Upper lobe of left lung (tissue), 6 donors: Measurements from ENCODE around the gene AKR1C2. TPM values are rescaled to one million over a fixed set of nuclear protein-coding genes. Genes with fewer than 3 reads are reported as not detected.

ENCODE experiments used
- ATAC-seq, 2 donors: fragments of 200-7000 bp; cut with Tn5 transposase; one replicate each; pipeline ENCODE4 v1.9.1; 2022; ENCODE audit warnings: mild to moderate bottlenecking in 2 of 2, moderate library complexity in 2 of 2; ENCODE audit not compliant: low FRiP score in 2 of 2
- DNase-seq, 2 donors: peaks; one replicate each; pipeline ENCODE4 v3.0.0-alpha.2; 2019 to 2020
- H3K27ac ChIP-seq, 4 donors: fragments of 200-600 bp; sonication (generic); one replicate each; pipeline ENCODE4 v1.5.1; 2016 to 2019
- H3K27me3 ChIP-seq, 4 donors: fragments of 200-600 bp; sonication (generic); one replicate each; pipeline ENCODE4 v1.5.1; 2017 to 2019
- H3K36me3 ChIP-seq, 4 donors: fragments of 200-600 bp; sonication (generic); one replicate each; pipeline ENCODE4 v1.5.1; 2016 to 2019
- H3K4me1 ChIP-seq, 4 donors: fragments of 200-600 bp; sonication (generic); one replicate each; pipeline ENCODE4 v1.5.1; 2018 to 2019
- H3K4me3 ChIP-seq, 4 donors: fragments of 200-600 bp; sonication (generic); one replicate each; pipeline ENCODE4 v1.5.1; 2017 to 2019; ENCODE audit warnings: mild to moderate bottlenecking in 2 of 4, moderate library complexity in 1 of 4
- H3K9me3 ChIP-seq, 4 donors: fragments of 200-600 bp; sonication (generic); one replicate each; pipeline ENCODE4 v1.5.1; 2018 to 2019
- CTCF ChIP-seq, 6 experiments: fragments of 450-650 bp in 4 of 6; fragments of 200-600 bp in 2 of 6; sonication (generic) in 2 of 6; IDR thresholded peaks; one replicate each; pipeline ENCODE4 v1.5.1; 2016 to 2019; ENCODE audit warnings: antibody characterized with exemption in 6 of 6
- EP300 ChIP-seq, 4 donors: sonication (generic); formaldehyde crosslinking; IDR thresholded peaks; one replicate each; pipeline ENCODE4 v1.5.1; 2017; ENCODE audit warnings: antibody characterized with exemption in 4 of 4, control low read depth in 2 of 4
- POLR2A ChIP-seq, 4 donors: fragments of 450-650 bp; IDR thresholded peaks; one replicate each; pipeline ENCODE4 v1.5.1; 2016 to 2017; ENCODE audit warnings: antibody characterized with exemption in 4 of 4, mild to moderate bottlenecking in 2 of 4
- POLR2AphosphoS5 ChIP-seq, 2 donors: sonication (generic); formaldehyde crosslinking; IDR thresholded peaks; one replicate each; pipeline ENCODE4 v1.5.1; 2017; ENCODE audit warnings: antibody characterized with exemption in 2 of 2
- WGBS, 2 donors: methylation state at CpG; one replicate each; pipeline ENCODE4 v1.1.5; 2017 to 2018; 5-methylcytosine and 5-hydroxymethylcytosine counted together
- total RNA-seq, 6 donors: library from RNA; depleted of rRNA in 4 of 6; stranded (reverse); fragments of >200 nt in 4 of 6; gene quantifications; one replicate each; pipeline versions ENCODE4 v1.1.0 to v1.2.1, GENCODE V29; 2016 to 2021
- donor health status: DM: no; HTN: no; CAD: no; lungs with moderate emphysema.
- donor health status: DM: no; HTN: yes; CAD: no; lungs with severe emphysema.

The AKR1C2 gene
- total RNA-seq, 6 donors from 2014 or later = 7.3 to 76.0 (median 28.6) TPM

DNA sequence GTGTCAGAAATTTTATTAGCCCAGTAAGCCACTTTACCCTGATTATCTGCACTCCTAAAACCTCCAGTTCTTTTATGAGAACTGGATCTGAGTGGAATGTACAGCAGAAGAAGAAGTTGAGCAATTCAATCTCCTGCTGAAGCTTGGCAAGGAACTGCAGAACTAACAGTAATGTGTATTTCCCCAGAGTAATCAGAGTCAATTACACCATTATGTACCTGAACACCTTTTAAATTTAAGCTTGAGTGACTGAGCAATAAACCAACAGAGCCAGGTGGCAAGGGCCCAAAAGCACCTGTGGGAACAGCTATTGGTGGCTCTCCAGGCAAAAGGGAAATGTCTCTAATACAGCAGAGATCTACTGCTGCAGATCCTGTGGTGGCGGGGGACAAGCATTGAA is 40.1 kb upstream of the AKR1C2 start:
- Histone ChIP-seq H3K27ac (peak overlapping the region in 3 of 4 donors; percentile 25 to 52 (median 36)), H3K9me3 (no peaks in the 10 kb centered on the region)

GRCh38 chr10:5042922-5043321 is 39.3 kb upstream of the AKR1C2 start:
- 72 to 91% methylated on average over 4 of the region's 4 CpGs for WGBS, 2 donors
- peaks cover 4 to 34% (median 17%) of the 10 kb centered on the region in 4 donors for H3K4me1 ChIP-seq
- no peaks in the 10 kb centered on the region for H3K27me3 ChIP-seq
- H3K4me3 ChIP-seq = no peak overlapping the region
- ATAC-seq (peak in 1 of 2 donors; percentile 9), DNase-seq (no peak)
- peak overlapping the region in 2 of 4 donors; percentile 36 to 52 for H3K27ac ChIP-seq
- TF ChIP-seq CTCF (IDR thresholded peaks at IDR 0.05) = no peak
- no peak for TF ChIP-seq EP300 (IDR thresholded peaks at IDR 0.05)
- no peak for TF ChIP-seq POLR2A (IDR thresholded peaks at IDR 0.05)
- TF ChIP-seq POLR2AphosphoS5 (IDR thresholded peaks at IDR 0.05) = no peak
- no peaks in the 10 kb centered on the region for H3K36me3 ChIP-seq
- no peaks in the 10 kb centered on the region for H3K9me3 ChIP-seq

More for the DNA sequence above, 40.1 kb upstream of the AKR1C2 start:
- peaks cover 4 to 34% (median 17%) of the 10 kb centered on the region in 4 donors for H3K4me1 ChIP-seq
- H3K36me3 ChIP-seq = no peaks in the 10 kb centered on the region
- no peaks in the 10 kb centered on the region for H3K27me3 ChIP-seq
- TF ChIP-seq POLR2AphosphoS5 (IDR thresholded peaks at IDR 0.05) = peak in 1 of 2 donors; percentile 48
- TF ChIP-seq EP300 (IDR thresholded peaks at IDR 0.05) = peak in 1 of 4 donors; percentile 92
- no peak for TF ChIP-seq CTCF (IDR thresholded peaks at IDR 0.05)
- no peak for TF ChIP-seq POLR2A (IDR thresholded peaks at IDR 0.05)
- 67 to 100% methylated on average over 1 of the region's 1 CpG for WGBS, 2 donors
- H3K4me3 ChIP-seq = no peak overlapping the region
- peak in 1 of 2 donors; percentile 90 for DNase-seq
- peak; percentile 62 to 78 for ATAC-seq

- peak overlapping the region in 2 of 4 donors; percentile 3 to 19 for H3K4me3 ChIP-seq
- DNase-seq (no peak), ATAC-seq (no peak)
Measured at GRCh38 chr10:5041471-5042023, 37.9 kb upstream of the AKR1C2 start.

GRCh38 chr10:5040781-5041470 is 37.3 kb upstream of the AKR1C2 start:
- DNase-seq = no peak
- 42 to 46% methylated on average over 8 of the region's 8 CpGs for WGBS, 2 donors
- Histone ChIP-seq H3K27ac (no peak overlapping the region), H3K36me3 (no peaks in the 10 kb centered on the region), H3K27me3 (no peaks in the 10 kb centered on the region), H3K4me3 (peak overlapping the region in 2 of 4 donors; percentile 3 to 19), H3K4me1 (peaks cover 4 to 26% (median 17%) of the 10 kb centered on the region in 4 donors), H3K9me3 (no peaks in the 10 kb centered on the region)
- TF ChIP-seq EP300 (IDR thresholded peaks at IDR 0.05) (no peak), CTCF (IDR thresholded peaks at IDR 0.05) (no peak), POLR2AphosphoS5 (IDR thresholded peaks at IDR 0.05) (no peak), POLR2A (IDR thresholded peaks at IDR 0.05) (no peak)
- peak; percentile 30 to 37 for ATAC-seq

More at GRCh38 chr10:5041471-5042023, 37.9 kb upstream of the AKR1C2 start:
- WGBS, 2 donors = 45 to 46% methylated on average over 9 of the region's 9 CpGs
- Histone ChIP-seq H3K36me3 (no peaks in the 10 kb centered on the region), H3K27ac (no peak overlapping the region), H3K9me3 (no peaks in the 10 kb centered on the region), H3K27me3 (no peaks in the 10 kb centered on the region), H3K4me1 (peaks cover 4 to 28% (median 17%) of the 10 kb centered on the region in 4 donors)
- TF ChIP-seq POLR2AphosphoS5 (IDR thresholded peaks at IDR 0.05) = no peak

DNA sequence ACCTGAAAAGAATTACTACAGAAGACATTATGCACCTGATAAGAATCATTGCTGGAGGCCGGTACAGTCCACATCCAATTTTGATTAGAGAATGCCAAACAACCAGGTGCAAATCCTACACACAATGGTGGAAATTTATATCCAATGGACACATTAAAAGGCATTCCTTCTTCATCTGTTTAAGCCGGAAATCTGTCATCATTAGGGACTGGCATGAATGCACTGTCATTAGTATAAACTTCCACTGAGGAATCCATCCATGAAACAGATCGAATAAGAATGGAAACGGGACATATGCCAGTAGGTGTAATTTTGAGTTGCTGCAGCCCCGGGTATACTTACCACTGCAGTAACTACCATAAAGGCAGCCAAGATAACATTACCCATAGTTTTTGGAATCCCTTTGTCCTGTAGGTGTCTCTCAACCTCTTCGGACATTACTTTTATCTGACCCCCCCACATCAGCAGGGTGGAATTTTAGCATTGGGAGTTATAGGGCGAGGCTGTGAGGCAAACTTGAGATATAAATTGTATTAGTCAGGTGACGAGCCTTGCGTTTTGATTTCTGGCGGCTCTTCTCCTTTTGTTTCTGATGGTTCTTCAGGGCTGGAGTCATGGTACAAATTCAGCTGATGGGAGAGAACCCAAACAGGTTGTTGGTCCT is 36.5 kb upstream of the AKR1C2 start:
- Histone ChIP-seq H3K9me3 (peaks cover 0 to 2% (median 1%) of the 10 kb centered on the region in 4 donors), H3K27me3 (no peaks in the 10 kb centered on the region), H3K36me3 (no peaks in the 10 kb centered on the region), H3K27ac (no peak overlapping the region), H3K4me1 (peaks cover 4 to 23% (median 17%) of the 10 kb centered on the region in 4 donors), H3K4me3 (no peak overlapping the region)
- 94 to 96% methylated on average over 10 of the region's 10 CpGs for WGBS, 2 donors
- TF ChIP-seq CTCF (IDR thresholded peaks at IDR 0.05) (no peak), EP300 (IDR thresholded peaks at IDR 0.05) (no peak), POLR2A (IDR thresholded peaks at IDR 0.05) (no peak), POLR2AphosphoS5 (IDR thresholded peaks at IDR 0.05) (no peak)
- DNase-seq (no peak), ATAC-seq (no peak)
